ENCODE measurements around the gene UTP15.

Gene UTP15

GRCh38 chr5:73624888-73625287, 59.3 kb downstream of the UTP15 start:
- DNase-seq, result no peak

GRCh38 chr5:73625372-73625943, 59.9 kb downstream of the UTP15 start:
- no peak for DNase-seq

- DNase-seq, result peak in 2 of 5 experiments; percentile 3 to 39
Measured at GRCh38 chr5:73625944-73626811, 60.6 kb downstream of the UTP15 start, which contains the start of gene ARHGEF28. ARHGEF28 (plus strand) TSS chr5:73626196; CDS start chr5:73684852, 58,656 bp downstream.

- no peak for DNase-seq
Measured at GRCh38 chr5:73626814-73627313, 61.3 kb downstream of the UTP15 start.

- DNase-seq, result no peak
Measured at GRCh38 chr5:73629456-73629855, 63.9 kb downstream of the UTP15 start.

- DNase-seq, result no peak
Measured at GRCh38 chr5:73630765-73631164, 65.2 kb downstream of the UTP15 start.

GRCh38 chr5:73631500-73631899, 66.0 kb downstream of the UTP15 start:
- no peak for DNase-seq

All from T-helper 2 cell (primary cell).